Measurements from ENCODE around the gene ARAP3. TPM values are rescaled to one million over a fixed set of nuclear protein-coding genes. Genes with fewer than 3 reads are reported as not detected.

Gene ARAP3
- total RNA-seq, 1 experiment from 2014 or later: 15.1 TPM

- H3K9ac ChIP-seq (ENCODE audit: low read length): peak overlapping the region; percentile 96; the same call in 1 of the 2 replicates
Observed at GRCh38 chr5:141617128-141617527, 64.9 kb downstream of the ARAP3 start.

GRCh38 chr5:141615991-141616720 lies 65.9 kb downstream of the ARAP3 start:
- no peak overlapping the region for H3K9ac ChIP-seq (ENCODE audit: low read length)
- RAD21 ChIA-PET (ENCODE audit: low non-redundant PET in 1 of 2, low total read pairs in 2 of 2, uncharacterized antibody in 2 of 2, unreplicated experiment in 2 of 2): no interaction called here
- no peaks in the 10 kb centered on the region for H3K27me3 ChIP-seq (ENCODE audit: insufficient read depth, low read length)
- no peak overlapping the region for H3K4me3 ChIP-seq (replicated peaks in 1 of 2; ENCODE audit: low read depth in 1 of 2, low read length in 2 of 2)
- H3K4me2 ChIP-seq (ENCODE audit: low read length): peak overlapping the region; percentile 79; the same call in 1 of the 2 replicates
- CTCF ChIA-PET: interaction anchor here (1.3 kb wide), 1 partner anchor 24 kb away, joined by 4 read pairs; no protein-coding TSS in a partner anchor
- no peaks in the 10 kb centered on the region for H3K9me2 ChIP-seq (ENCODE audit: insufficient read depth)
- H3K4me1 ChIP-seq (ENCODE audit: control insufficient read depth in 1 of 2, insufficient read depth in 2 of 2, low read length in 2 of 2): peaks cover 6 to 25% of the 10 kb centered on the region in 2 experiments
- no peak overlapping the region for H3K27ac ChIP-seq (ENCODE audit: low read depth, low read length)
- DNase-seq (ENCODE audit: low read depth, low spot score): no peak
- no TSS peak for BruUV-seq (replicated peaks)
- POLR2A ChIA-PET: interaction anchor here (0.6 kb wide), 1 partner anchor 1280 kb away, joined by 3 read pairs; no protein-coding TSS in a partner anchor
- intact Hi-C loops (cut with micrococcal nuclease): loop anchor here (5.0 kb wide), 1 partner anchor 1439 kb away; the partner anchor contains the start of gene CYSTM1
- peaks cover 20% of the 10 kb centered on the region; the same call in 1 of the 2 replicates for H4K20me1 ChIP-seq (ENCODE audit: insufficient read depth)
- H3K79me2 ChIP-seq (ENCODE audit: insufficient read depth, low read length): peaks cover 73% of the 10 kb centered on the region
- ATAC-seq: no peak
- peaks cover 2 to 14% of the 10 kb centered on the region in 2 experiments; a peak in 1 of 4 replicates for H3K36me3 ChIP-seq (ENCODE audit: control insufficient read depth in 1 of 2, insufficient read depth in 2 of 2, low read length in 2 of 2)
- no peaks in the 10 kb centered on the region for H3K9me3 ChIP-seq (ENCODE audit: control insufficient read depth in 1 of 2, insufficient read depth in 1 of 2, low read depth in 1 of 2, low read length in 2 of 2)
- no peak overlapping the region for H2AFZ ChIP-seq (ENCODE audit: low read depth, low read length, poor library complexity, severe bottlenecking)
- TF ChIP-seq YY1 (IDR thresholded peaks at IDR 0.05; ENCODE audit: extremely low read depth, insufficient replicate concordance, low read depth, low read length) (no peak), SP1 (IDR thresholded peaks at IDR 0.05; ENCODE audit: low read depth) (no peak), RAD21 (IDR thresholded peaks at IDR 0.05; ENCODE audit: low read depth) (no peak), REST (IDR thresholded peaks at IDR 0.05; ENCODE audit: low read depth) (no peak), ZBTB33 (IDR thresholded peaks at IDR 0.05; ENCODE audit: extremely low read depth, insufficient replicate concordance, low read length) (no peak), EZH2phosphoT487 (IDR thresholded peaks at IDR 0.05; ENCODE audit: borderline replicate concordance) (no peak), CBX3 (IDR thresholded peaks at IDR 0.05; ENCODE audit: low read depth) (no peak), ZFX (IDR thresholded peaks at IDR 0.05) (no peak), CEBPB (IDR thresholded peaks at IDR 0.05; ENCODE audit: low read depth) (no peak)

More at GRCh38 chr5:141617128-141617527, 64.9 kb downstream of the ARAP3 start:
- CTCF ChIA-PET: interaction anchor here (1.0 kb wide), 1 partner anchor 25 kb away, joined by 5 read pairs; no protein-coding TSS in a partner anchor
- no peak overlapping the region for H2AFZ ChIP-seq (ENCODE audit: low read depth, low read length, poor library complexity, severe bottlenecking)
- no peak overlapping the region; the same call in 1 of the 2 replicates for H3K27ac ChIP-seq (ENCODE audit: low read depth, low read length)
- no peaks in the 10 kb centered on the region for H3K9me3 ChIP-seq (ENCODE audit: control insufficient read depth in 1 of 2, insufficient read depth in 1 of 2, low read depth in 1 of 2, low read length in 2 of 2)
- peaks cover 6 to 25% of the 10 kb centered on the region in 2 experiments for H3K4me1 ChIP-seq (ENCODE audit: control insufficient read depth in 1 of 2, insufficient read depth in 2 of 2, low read length in 2 of 2)
- no peak for DNase-seq (ENCODE audit: low read depth, low spot score)
- H4K20me1 ChIP-seq (ENCODE audit: insufficient read depth): peaks cover 20% of the 10 kb centered on the region; the same call in 1 of the 2 replicates
- H3K36me3 ChIP-seq (ENCODE audit: control insufficient read depth in 1 of 2, insufficient read depth in 2 of 2, low read length in 2 of 2): peaks cover 2 to 17% of the 10 kb centered on the region in 2 experiments; a peak in 1 of 4 replicates
- no peak for ATAC-seq
- no peaks in the 10 kb centered on the region for H3K9me2 ChIP-seq (ENCODE audit: insufficient read depth)
- peak overlapping the region; percentile 79 for H3K4me2 ChIP-seq (ENCODE audit: low read length)
- H3K27me3 ChIP-seq (ENCODE audit: insufficient read depth, low read length): no peaks in the 10 kb centered on the region
- RAD21 ChIA-PET (ENCODE audit: low non-redundant PET in 1 of 2, low total read pairs in 2 of 2, uncharacterized antibody in 2 of 2, unreplicated experiment in 2 of 2): no interaction called here
- POLR2A ChIA-PET: no interaction called here
- no TSS peak for BruUV-seq (replicated peaks)
- intact Hi-C loops (cut with micrococcal nuclease): loop anchor here (5.0 kb wide), 1 partner anchor 1440 kb away; the partner anchor contains the start of gene CYSTM1
- H3K4me3 ChIP-seq (replicated peaks in 1 of 2; ENCODE audit: low read depth in 1 of 2, low read length in 2 of 2): peak overlapping the region; percentile 68 to 85
- H3K79me2 ChIP-seq (ENCODE audit: insufficient read depth, low read length): peaks cover 63% of the 10 kb centered on the region
- TF ChIP-seq YY1 (IDR thresholded peaks at IDR 0.05; ENCODE audit: extremely low read depth, insufficient replicate concordance, low read depth, low read length) (no peak), EZH2 (IDR thresholded peaks at IDR 0.05) (no peak), MAX (IDR thresholded peaks at IDR 0.05) (no peak), CBX3 (IDR thresholded peaks at IDR 0.05; ENCODE audit: low read depth) (no peak)
